IMR-90 (cell line): ENCODE data around the gene STK33. TPM values are rescaled to one million over a fixed set of nuclear protein-coding genes. Genes with fewer than 3 reads are reported as not detected.

Experiments
- ATAC-seq: fragments of 200-7000 bp; cut with Tn5 transposase; 2 replicates; pipeline ENCODE4 v1.9.1; 2020; ENCODE audit warnings: low read depth, mild to moderate bottlenecking, moderate library complexity
- BruUV-seq: library from RNA; stranded (reverse); fragments of 400-500 nt; replicated peaks from 2 replicates; lab custom pipeline; 2021; lab: Mats Ljungman, UMichigan
- CTCF ChIA-PET: fragments of 300-600 bp; formaldehyde crosslinking; extraction: SDS; loops from one replicate; lab custom pipeline; 2021; ENCODE audit warnings: antibody characterized with exemption; lab: Yijun Ruan, JAX
- POLR2A ChIA-PET: fragments of 300-600 bp; sonication (Branson Sonifier 250); formaldehyde crosslinking; loops from one replicate; lab custom pipeline; 2022; ENCODE audit warnings: antibody characterized with exemption; ENCODE audit not compliant: unreplicated experiment; lab: Charles Lee
- DNase-seq: peaks from one replicate; pipeline ENCODE4 v3.0.0; 2013
- H2AFZ ChIP-seq: replicated peaks from 2 replicates; pipeline ENCODE3; 2013; ENCODE audit warnings: low read length, mild to moderate bottlenecking; ENCODE audit not compliant: poor library complexity
- H2AK5ac ChIP-seq: 2 replicates; pipeline ENCODE4 v1.6.1; 2013; ENCODE audit warnings: low read depth, low read length, inconsistent platforms
- H2AK9ac ChIP-seq: replicated peaks from 2 replicates; pipeline ENCODE3; 2013; ENCODE audit warnings: mild to moderate bottlenecking, low read depth, low read length, moderate library complexity; ENCODE audit not compliant: poor library complexity
- H2BK120ac ChIP-seq: 2 replicates; pipeline ENCODE4 v1.6.1; 2013; ENCODE audit warnings: low read depth, low read length, inconsistent platforms
- H2BK15ac ChIP-seq: 3 replicates; pipeline ENCODE4 v1.6.1; 2013; ENCODE audit warnings: low read depth, low read length, inconsistent platforms
- H2BK20ac ChIP-seq: 2 replicates; pipeline ENCODE4 v1.6.1; 2013; ENCODE audit warnings: low read depth, mild to moderate bottlenecking, inconsistent platforms, low read length, moderate library complexity
- H2BK5ac ChIP-seq: 2 replicates; pipeline ENCODE4 v1.6.1; 2013; ENCODE audit warnings: mild to moderate bottlenecking, low read depth, low read length, inconsistent platforms; ENCODE audit not compliant: poor library complexity, severe bottlenecking
- H3K14ac ChIP-seq: replicated peaks from 2 replicates; pipeline ENCODE4 v1.6.1; 2013; ENCODE audit warnings: low read depth, low read length, inconsistent platforms
- H3K18ac ChIP-seq: 2 replicates; pipeline ENCODE4 v1.6.1; 2013; ENCODE audit warnings: low read depth, low read length, control low read depth
- H3K23ac ChIP-seq: 2 replicates; pipeline ENCODE4 v1.6.1; 2013; ENCODE audit warnings: low read depth, low read length, inconsistent platforms
- H3K27ac ChIP-seq: 2 replicates; pipeline ENCODE4 v1.5.1; 2013; ENCODE audit warnings: mild to moderate bottlenecking, control low read depth, low read length; ENCODE audit not compliant: insufficient read depth
- H3K27me3 ChIP-seq: 2 replicates; pipeline ENCODE4 v1.6.1; 2013; ENCODE audit warnings: low read length; ENCODE audit not compliant: control insufficient read depth, insufficient read depth
- H3K36me3 ChIP-seq: 2 replicates; pipeline ENCODE4 v1.6.1; 2013; ENCODE audit warnings: low read length, mixed read lengths; ENCODE audit not compliant: control insufficient read depth, insufficient read depth
- H3K4ac ChIP-seq: 2 replicates; pipeline ENCODE4 v1.6.1; 2013; ENCODE audit warnings: low read depth, low read length, inconsistent platforms
- H3K4me1 ChIP-seq: 2 replicates; pipeline ENCODE4 v1.6.1; 2013; ENCODE audit warnings: low read length, mixed read lengths; ENCODE audit not compliant: control insufficient read depth, insufficient read depth
- H3K4me2 ChIP-seq: 2 replicates; pipeline ENCODE4 v1.6.1; 2013; ENCODE audit warnings: low read depth, mild to moderate bottlenecking, control low read depth, low read length, moderate library complexity
- H3K4me3 ChIP-seq: 2 replicates; pipeline ENCODE4 v1.5.1; 2013; ENCODE audit warnings: low read depth, mild to moderate bottlenecking, control low read depth, low read length, moderate library complexity; ENCODE audit not compliant: insufficient read depth
- H3K56ac ChIP-seq: 2 replicates; pipeline ENCODE4 v1.6.1; 2013; ENCODE audit warnings: low read length, inconsistent platforms; ENCODE audit not compliant: insufficient read depth; ENCODE audit errors: extremely low read depth
- H3K79me1 ChIP-seq, 2 experiments: 2 replicates each; pipeline ENCODE4 v1.6.1; 2013; ENCODE audit warnings: low read length in 2 of 2, inconsistent platforms in 1 of 2, low read depth in 1 of 2
- H3K9ac ChIP-seq: 2 replicates; pipeline ENCODE4 v1.6.1; 2013; ENCODE audit warnings: low read depth, low read length, control low read depth
- H3K9me1 ChIP-seq: 2 replicates; pipeline ENCODE4 v1.6.1; 2013; ENCODE audit warnings: low read length, inconsistent platforms; ENCODE audit not compliant: insufficient read depth
- H3K9me3 ChIP-seq: 2 replicates; pipeline ENCODE4 v1.6.1; 2013; ENCODE audit warnings: low read length; ENCODE audit not compliant: control insufficient read depth, insufficient read depth
- H4K20me1 ChIP-seq: 2 replicates; pipeline ENCODE4 v1.6.1; 2013; ENCODE audit warnings: low read length, inconsistent platforms; ENCODE audit not compliant: insufficient read depth
- H4K5ac ChIP-seq: 2 replicates; pipeline ENCODE4 v1.6.1; 2013; ENCODE audit warnings: mild to moderate bottlenecking, low read depth, low read length, control low read depth
- H4K8ac ChIP-seq, 2 experiments: 2 replicates each; pipeline ENCODE4 v1.6.1; 2013; ENCODE audit warnings: low read depth in 2 of 2, low read length in 2 of 2, control low read depth in 1 of 2, inconsistent platforms in 1 of 2
- H4K91ac ChIP-seq: 2 replicates; pipeline ENCODE4 v1.6.1; 2013; ENCODE audit warnings: low read depth, low read length, inconsistent platforms; ENCODE audit not compliant: insufficient read depth
- CTCF ChIP-seq: conservative IDR thresholded peaks from 2 replicates; pipeline ENCODE4 v1.5.1; 2012; ENCODE audit warnings: mild to moderate bottlenecking, low read depth, low read length, improper control_type of control experiment
- NFE2L2 ChIP-seq: fragments of 150-350 bp; IDR thresholded peaks from 2 replicates; pipeline ENCODE4 v1.6.1; 2016; ENCODE audit warnings: low read depth, mild to moderate bottlenecking, low read length
- POLR2A ChIP-seq: IDR thresholded peaks from 2 replicates; pipeline ENCODE4 v1.6.1; 2012; ENCODE audit warnings: mild to moderate bottlenecking, low read depth, low read length
- WGBS, 2 experiments: methylation state at CpG; one replicate each; pipeline versions ENCODE4 v1.1.5 to v1.1.7; 2013; ENCODE audit warnings: missing lambda C conversion rate in 2 of 2; ENCODE audit not compliant: insufficient read length in 1 of 2; ENCODE audit errors: extremely low coverage in 2 of 2; 5-methylcytosine and 5-hydroxymethylcytosine counted together
- dilution Hi-C: fragments of 300-500 bp; cut with HindIII; formaldehyde crosslinking; loops from one replicate; pipeline ENCODE4 v1.14.3; 2018; ENCODE audit warnings: low sequenced_read_pairs; ENCODE audit not compliant: unreplicated experiment
- in situ Hi-C: fragments of 300-500 bp; cut with MboI; formaldehyde crosslinking; loops from 3 replicates; pipeline ENCODE4 v1.14.3; 2019; ENCODE audit warnings: low sequenced_read_pairs, inconsistent platforms, mixed read lengths
- intact Hi-C: fragments of 100-400 bp; cut with micrococcal nuclease; formaldehyde crosslinking; loops from 2 replicates; pipeline ENCODE4 v1.10.0; 2022
- polyA plus RNA-seq, 3 experiments: library from polyadenylated mRNA; depleted of rRNA; stranded (reverse); fragments of >200 nt; gene quantifications; 2 replicates each; pipeline ENCODE4 v1.2.3, GENCODE V29; 2012; ENCODE audit warnings: low replicate concordance in 1 of 3
- total RNA-seq: library from RNA; depleted of rRNA; stranded (reverse); fragments of >200 nt; gene quantifications from 2 replicates; pipeline ENCODE4 v1.2.3, GENCODE V29; 2012

Gene STK33
- total and polyA plus RNA-seq, 2 of the 4 experiments (the other 2 are of a cell fraction) = 2.3 to 2.6 TPM

GRCh38 chr11:8361206-8361605 is 232.8 kb downstream of the STK33 start:
- Histone ChIP-seq H3K18ac (no peak overlapping the region), H3K9me3 (no peaks in the 10 kb centered on the region), H3K79me1 (no peaks in the 10 kb centered on the region), H3K23ac (no peak overlapping the region), H4K5ac (no peak overlapping the region), H4K20me1 (no peaks in the 10 kb centered on the region), H2AK9ac (no peak overlapping the region), H2BK15ac (no peak overlapping the region), H4K91ac (no peak overlapping the region), H2BK20ac (no peak overlapping the region), H3K36me3 (no peaks in the 10 kb centered on the region), H2BK5ac (no peak overlapping the region), H4K8ac (no peak overlapping the region), H3K14ac (no peak overlapping the region), H2BK120ac (no peak overlapping the region), H2AFZ (no peak overlapping the region), H3K9me1 (no peaks in the 10 kb centered on the region), H3K4ac (no peak overlapping the region), H3K4me1 (no peaks in the 10 kb centered on the region), H3K4me2 (no peak overlapping the region), H3K4me3 (no peak overlapping the region), H3K9ac (no peak overlapping the region), H2AK5ac (no peak overlapping the region), H3K27me3 (peaks cover 31% of the 10 kb centered on the region), H3K27ac (no peak overlapping the region), H3K56ac (no peak overlapping the region)
- dilution Hi-C loops (no loop called here), intact Hi-C loops (no loop called here), in situ Hi-C loops (no loop called here)
- POLR2A ChIA-PET = no interaction called here
- no TSS peak for BruUV-seq
- no peak for ATAC-seq
- WGBS, 2 experiments = 47% methylated on average over 4 of the region's 7 CpGs; no CpG with 5 or more reads in 1 of the 2 experiments
- no peak for TF ChIP-seq CTCF
- TF ChIP-seq POLR2A = no peak
- TF ChIP-seq NFE2L2 = no peak
- DNase-seq = no peak
- CTCF ChIA-PET = no interaction called here
